ENCODE measurements around the gene ARID5B. TPM values are rescaled to one million over a fixed set of nuclear protein-coding genes. Genes with fewer than 3 reads are reported as not detected.

The ARID5B gene
- total RNA-seq, 1 experiment from 2014 or later = 2.3 TPM

DNA sequence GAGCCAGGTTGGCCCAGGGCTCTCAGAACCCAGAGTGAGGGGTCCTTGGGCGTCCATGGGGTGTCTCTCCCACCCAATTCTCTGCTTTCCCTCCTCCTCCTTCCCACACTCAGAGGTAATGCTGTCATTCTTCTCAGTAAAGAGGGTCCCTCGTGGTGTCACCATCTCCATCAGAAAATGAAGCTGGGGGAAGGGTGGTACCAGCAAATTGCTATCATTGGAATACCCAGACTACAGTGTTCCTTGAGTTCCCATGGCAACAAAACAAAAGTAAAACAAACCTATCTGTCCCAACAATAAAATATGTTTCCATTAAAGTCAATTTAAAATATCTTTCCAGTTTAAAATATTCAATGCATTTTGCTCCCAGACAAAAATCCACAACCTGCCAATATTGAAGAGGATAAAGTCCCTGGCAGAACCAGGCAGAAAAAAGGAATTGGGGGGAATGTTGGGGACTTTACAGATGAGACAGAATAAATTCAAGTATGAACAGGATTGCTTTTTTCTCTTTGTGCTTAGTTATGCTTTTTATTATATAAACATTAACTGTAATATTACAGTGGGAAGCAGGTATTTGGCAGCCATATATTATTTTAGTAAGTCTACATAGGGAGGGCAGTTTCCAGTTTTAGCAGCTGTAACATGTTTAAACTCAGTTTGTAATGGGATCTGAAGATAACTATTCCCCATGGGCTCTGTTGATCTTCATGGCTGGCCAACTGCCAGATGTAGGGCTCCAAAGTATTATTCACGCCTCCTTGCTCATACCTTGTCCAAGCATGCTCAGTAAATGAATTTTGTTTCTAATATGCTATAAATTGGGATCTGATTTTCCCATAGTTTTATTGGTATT, 182.1 kb downstream of the ARID5B start:
- TF ChIP-seq, protein P1, sequence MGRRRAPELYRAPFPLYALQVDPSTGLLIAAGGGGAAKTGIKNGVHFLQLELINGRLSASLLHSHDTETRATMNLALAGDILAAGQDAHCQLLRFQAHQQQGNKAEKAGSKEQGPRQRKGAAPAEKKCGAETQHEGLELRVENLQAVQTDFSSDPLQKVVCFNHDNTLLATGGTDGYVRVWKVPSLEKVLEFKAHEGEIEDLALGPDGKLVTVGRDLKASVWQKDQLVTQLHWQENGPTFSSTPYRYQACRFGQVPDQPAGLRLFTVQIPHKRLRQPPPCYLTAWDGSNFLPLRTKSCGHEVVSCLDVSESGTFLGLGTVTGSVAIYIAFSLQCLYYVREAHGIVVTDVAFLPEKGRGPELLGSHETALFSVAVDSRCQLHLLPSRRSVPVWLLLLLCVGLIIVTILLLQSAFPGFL (CRISPR knock-in tag; IDR thresholded peaks at IDR 0.05; ENCODE audit: borderline replicate concordance) = no peak
- TF ChIP-seq ZNF138 (CRISPR knock-in tag; conservative IDR thresholded peaks at IDR 0.05) (no peak), CDX4 (CRISPR knock-in tag; IDR thresholded peaks at IDR 0.05; ENCODE audit: borderline replicate concordance) (no peak), PRRX2 (CRISPR knock-in tag; IDR thresholded peaks at IDR 0.05) (no peak)
- Mint-ChIP-seq H3K27ac (no peak overlapping the region), H3K27me3 (ENCODE audit: low read depth) (no peaks in the 10 kb centered on the region), H3K36me3 (no peaks in the 10 kb centered on the region), H3K9me3 (no peaks in the 10 kb centered on the region), H3K4me3 (no peak overlapping the region), H3K4me1 (no peaks in the 10 kb centered on the region)
- ChIA-PET POLR2A (interaction anchor here (0.6 kb wide), 1 partner anchor 58 kb away, joined by 3 read pairs; no protein-coding TSS in a partner anchor), CTCF (no interaction called here)
- DNase-seq (ENCODE audit: low spot score) (no peak), ATAC-seq (no peak)

GRCh38 chr10:62084451-62084850, 183.0 kb downstream of the ARID5B start:
- TF ChIP-seq, protein P2, sequence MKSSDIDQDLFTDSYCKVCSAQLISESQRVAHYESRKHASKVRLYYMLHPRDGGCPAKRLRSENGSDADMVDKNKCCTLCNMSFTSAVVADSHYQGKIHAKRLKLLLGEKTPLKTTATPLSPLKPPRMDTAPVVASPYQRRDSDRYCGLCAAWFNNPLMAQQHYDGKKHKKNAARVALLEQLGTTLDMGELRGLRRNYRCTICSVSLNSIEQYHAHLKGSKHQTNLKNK (CRISPR knock-in tag; IDR thresholded peaks at IDR 0.05) = no peak
- TF ChIP-seq EMX1 (CRISPR knock-in tag; IDR thresholded peaks at IDR 0.05) = no peak
- no peak for TF ChIP-seq TCF7 (CRISPR knock-in tag; IDR thresholded peaks at IDR 0.05; ENCODE audit: low read depth)
- no peak for TF ChIP-seq FOXK1 (CRISPR knock-in tag; IDR thresholded peaks at IDR 0.05)
- TF ChIP-seq NR1H2 (CRISPR knock-in tag; IDR thresholded peaks at IDR 0.05) = no peak
- TF ChIP-seq ZNF512 (CRISPR knock-in tag; IDR thresholded peaks at IDR 0.05; ENCODE audit: borderline replicate concordance) = no peak
- TF ChIP-seq RORB (CRISPR knock-in tag; IDR thresholded peaks at IDR 0.05) = no peak
- TF ChIP-seq, protein P3, sequence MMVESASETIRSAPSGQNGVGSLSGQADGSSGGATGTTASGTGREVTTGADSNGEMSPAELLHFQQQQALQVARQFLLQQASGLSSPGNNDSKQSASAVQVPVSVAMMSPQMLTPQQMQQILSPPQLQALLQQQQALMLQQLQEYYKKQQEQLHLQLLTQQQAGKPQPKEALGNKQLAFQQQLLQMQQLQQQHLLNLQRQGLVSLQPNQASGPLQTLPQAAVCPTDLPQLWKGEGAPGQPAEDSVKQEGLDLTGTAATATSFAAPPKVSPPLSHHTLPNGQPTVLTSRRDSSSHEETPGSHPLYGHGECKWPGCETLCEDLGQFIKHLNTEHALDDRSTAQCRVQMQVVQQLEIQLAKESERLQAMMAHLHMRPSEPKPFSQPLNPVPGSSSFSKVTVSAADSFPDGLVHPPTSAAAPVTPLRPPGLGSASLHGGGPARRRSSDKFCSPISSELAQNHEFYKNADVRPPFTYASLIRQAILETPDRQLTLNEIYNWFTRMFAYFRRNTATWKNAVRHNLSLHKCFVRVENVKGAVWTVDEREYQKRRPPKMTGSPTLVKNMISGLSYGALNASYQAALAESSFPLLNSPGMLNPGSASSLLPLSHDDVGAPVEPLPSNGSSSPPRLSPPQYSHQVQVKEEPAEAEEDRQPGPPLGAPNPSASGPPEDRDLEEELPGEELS (CRISPR knock-in tag; IDR thresholded peaks at IDR 0.05) = no peak
- H3K36me3 Mint-ChIP-seq = no peaks in the 10 kb centered on the region
- no peak overlapping the region for H3K27ac Mint-ChIP-seq
- DNase-seq (ENCODE audit: low spot score) (no peak), ATAC-seq (no peak)
- ChIA-PET CTCF (no interaction called here), POLR2A (no interaction called here)
- H3K4me1 Mint-ChIP-seq = no peaks in the 10 kb centered on the region
- no peaks in the 10 kb centered on the region for H3K9me3 Mint-ChIP-seq
- no peak overlapping the region for H3K4me3 Mint-ChIP-seq
- no peaks in the 10 kb centered on the region for H3K27me3 Mint-ChIP-seq (ENCODE audit: low read depth)

GRCh38 chr10:62085404-62085803, 183.9 kb downstream of the ARID5B start:
- no peaks in the 10 kb centered on the region for H3K9me3 Mint-ChIP-seq
- no peak overlapping the region for H3K4me3 Mint-ChIP-seq
- H3K27ac Mint-ChIP-seq = no peak overlapping the region
- DNase-seq (ENCODE audit: low spot score) (no peak), ATAC-seq (no peak)
- H3K36me3 Mint-ChIP-seq = no peaks in the 10 kb centered on the region
- TF ChIP-seq IRF1 (CRISPR knock-in tag; IDR thresholded peaks at IDR 0.05) (no peak), GRHL2 (CRISPR knock-in tag; IDR thresholded peaks at IDR 0.05; ENCODE audit: insufficient replicate concordance, severe bottlenecking) (no peak), FOXP1 (CRISPR knock-in tag; IDR thresholded peaks at IDR 0.05; ENCODE audit: borderline replicate concordance) (no peak), CREM (CRISPR knock-in tag; IDR thresholded peaks at IDR 0.05) (no peak)
- TF ChIP-seq, protein P2 (CRISPR knock-in tag; IDR thresholded peaks at IDR 0.05) = no peak
- CTCF ChIA-PET = no interaction called here
- no peaks in the 10 kb centered on the region for H3K27me3 Mint-ChIP-seq (ENCODE audit: low read depth)
- H3K4me1 Mint-ChIP-seq = no peaks in the 10 kb centered on the region
- POLR2A ChIA-PET = no interaction called here

All from WTC11 (cell line).